ENCODE measurements around the gene FXYD4.

- TF ChIP-seq YY1 (IDR thresholded peaks at IDR 0.05; ENCODE audit: low read depth) (no peak), TEAD4 (IDR thresholded peaks at IDR 0.05) (no peak)
- TF ChIP-seq, protein P1, sequence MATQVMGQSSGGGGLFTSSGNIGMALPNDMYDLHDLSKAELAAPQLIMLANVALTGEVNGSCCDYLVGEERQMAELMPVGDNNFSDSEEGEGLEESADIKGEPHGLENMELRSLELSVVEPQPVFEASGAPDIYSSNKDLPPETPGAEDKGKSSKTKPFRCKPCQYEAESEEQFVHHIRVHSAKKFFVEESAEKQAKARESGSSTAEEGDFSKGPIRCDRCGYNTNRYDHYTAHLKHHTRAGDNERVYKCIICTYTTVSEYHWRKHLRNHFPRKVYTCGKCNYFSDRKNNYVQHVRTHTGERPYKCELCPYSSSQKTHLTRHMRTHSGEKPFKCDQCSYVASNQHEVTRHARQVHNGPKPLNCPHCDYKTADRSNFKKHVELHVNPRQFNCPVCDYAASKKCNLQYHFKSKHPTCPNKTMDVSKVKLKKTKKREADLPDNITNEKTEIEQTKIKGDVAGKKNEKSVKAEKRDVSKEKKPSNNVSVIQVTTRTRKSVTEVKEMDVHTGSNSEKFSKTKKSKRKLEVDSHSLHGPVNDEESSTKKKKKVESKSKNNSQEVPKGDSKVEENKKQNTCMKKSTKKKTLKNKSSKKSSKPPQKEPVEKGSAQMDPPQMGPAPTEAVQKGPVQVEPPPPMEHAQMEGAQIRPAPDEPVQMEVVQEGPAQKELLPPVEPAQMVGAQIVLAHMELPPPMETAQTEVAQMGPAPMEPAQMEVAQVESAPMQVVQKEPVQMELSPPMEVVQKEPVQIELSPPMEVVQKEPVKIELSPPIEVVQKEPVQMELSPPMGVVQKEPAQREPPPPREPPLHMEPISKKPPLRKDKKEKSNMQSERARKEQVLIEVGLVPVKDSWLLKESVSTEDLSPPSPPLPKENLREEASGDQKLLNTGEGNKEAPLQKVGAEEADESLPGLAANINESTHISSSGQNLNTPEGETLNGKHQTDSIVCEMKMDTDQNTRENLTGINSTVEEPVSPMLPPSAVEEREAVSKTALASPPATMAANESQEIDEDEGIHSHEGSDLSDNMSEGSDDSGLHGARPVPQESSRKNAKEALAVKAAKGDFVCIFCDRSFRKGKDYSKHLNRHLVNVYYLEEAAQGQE (IDR thresholded peaks at IDR 0.05; ENCODE audit: low read depth) = no peak
These were observed 17.7 kb upstream of the FXYD4 start for GRCh38 chr10:43353495-43354329.

All from Ishikawa (cell line).